H1 (cell line): ENCODE results near the gene ANXA1. TPM values are rescaled to one million over a fixed set of nuclear protein-coding genes. Genes with fewer than 3 reads are reported as not detected.
A peak's percentile ranks its signal among the peaks of the same experiment; 100 is the strongest.

Experiments used
- CTCF ChIA-PET: fragments of 300-600 bp; sonication (Branson Sonifier 250); formaldehyde crosslinking; loops from one replicate; lab custom pipeline; 2021; ENCODE audit not compliant: partially characterized antibody; lab: Charles Lee
- POLR2A ChIA-PET: fragments of 300-600 bp; sonication (Branson Sonifier 250); formaldehyde crosslinking; loops from one replicate; lab custom pipeline; 2021; ENCODE audit warnings: inconsistent platforms; ENCODE audit not compliant: partially characterized antibody; lab: Charles Lee
- DNase-seq, 2 experiments: peaks; one replicate each; pipeline versions ENCODE4 v3.0.0 to v3.0.0-alpha.2; 2010 to 2022; ENCODE audit warnings: low spot score in 2 of 2, low read depth in 1 of 2, mixed read lengths in 1 of 2
- FAIRE-seq: peaks from 2 replicates; lab custom pipeline; 2011; peaks lifted over from hg19 to GRCh38; lab: Jason Lieb, UNC
- H2AFZ ChIP-seq: 2 replicates; pipeline ENCODE4 v1.8.1; 2012; ENCODE audit warnings: low read length, inconsistent platforms
- H2AK5ac ChIP-seq: 2 replicates; pipeline ENCODE4 v1.6.1; 2013; ENCODE audit warnings: low read depth, low read length
- H2BK120ac ChIP-seq: replicated peaks from 2 replicates; pipeline ENCODE3; 2013; ENCODE audit warnings: low read depth, low read length, inconsistent platforms
- H2BK12ac ChIP-seq: 2 replicates; pipeline ENCODE4 v1.6.1; 2013; ENCODE audit warnings: low read depth, low read length
- H2BK15ac ChIP-seq: 2 replicates; pipeline ENCODE4 v1.6.1; 2013; ENCODE audit warnings: low read length
- H2BK20ac ChIP-seq: 2 replicates; pipeline ENCODE4 v1.6.1; 2013; ENCODE audit warnings: low read length
- H2BK5ac ChIP-seq: 2 replicates; pipeline ENCODE4 v1.6.1; 2013; ENCODE audit warnings: low read depth, low read length
- H3K14ac ChIP-seq: 2 replicates; pipeline ENCODE4 v1.6.1; 2013; ENCODE audit warnings: inconsistent platforms; ENCODE audit not compliant: insufficient read length
- H3K18ac ChIP-seq: 2 replicates; pipeline ENCODE4 v1.6.1; 2013; ENCODE audit warnings: low read length; ENCODE audit errors: extremely low read depth
- H3K23ac ChIP-seq: 2 replicates; pipeline ENCODE4 v1.6.1; 2013; ENCODE audit warnings: inconsistent platforms; ENCODE audit not compliant: insufficient read length
- H3K23me2 ChIP-seq: 2 replicates; pipeline ENCODE4 v1.6.1; 2013; ENCODE audit warnings: low read depth, low read length
- H3K27ac ChIP-seq: 2 replicates; pipeline ENCODE4 v1.6.1; 2011; ENCODE audit warnings: low read depth, low read length, inconsistent platforms
- H3K27me3 ChIP-seq, 4 experiments: replicated peaks in 1 of 4; 1 replicate in 1 of 4; 2 replicates in 3 of 4; pipeline versions ENCODE4 v1.6.1 to v1.8.1; 2011 to 2013; ENCODE audit warnings: low read length in 3 of 4, mild to moderate bottlenecking in 3 of 4, inconsistent platforms in 2 of 4, mixed read lengths in 2 of 4, moderate library complexity in 1 of 4; ENCODE audit not compliant: control insufficient read depth in 3 of 4, insufficient read depth in 3 of 4; ENCODE audit errors: extremely low read depth in 1 of 4
- H3K36me3 ChIP-seq, 4 experiments: 2 replicates each; pipeline versions ENCODE4 v1.6.1 to v1.8.1; 2011 to 2013; ENCODE audit warnings: mild to moderate bottlenecking in 4 of 4, low read length in 3 of 4, moderate library complexity in 2 of 4, control low read depth in 1 of 4, inconsistent platforms in 1 of 4; ENCODE audit not compliant: insufficient read depth in 4 of 4, control insufficient read depth in 2 of 4
- H3K4ac ChIP-seq: replicated peaks from 2 replicates; pipeline ENCODE3; 2013; ENCODE audit warnings: low read length, low read depth, mixed read lengths, inconsistent platforms; ENCODE audit not compliant: insufficient read length
- H3K4me1 ChIP-seq, 4 experiments: replicated peaks in 1 of 4; 1 replicate in 1 of 4; 2 replicates in 3 of 4; pipeline versions ENCODE4 v1.6.1 to v1.8.1; 2011 to 2013; ENCODE audit warnings: low read length in 3 of 4, inconsistent platforms in 2 of 4, mixed read lengths in 1 of 4; ENCODE audit not compliant: insufficient read depth in 4 of 4, control insufficient read depth in 3 of 4
- H3K4me2 ChIP-seq, 2 experiments: 2 replicates each; pipeline versions ENCODE4 v1.6.1 to v1.8.1; 2011 to 2013; ENCODE audit warnings: low read depth in 2 of 2, low read length in 2 of 2, control low read depth in 1 of 2, inconsistent platforms in 1 of 2, mild to moderate bottlenecking in 1 of 2; ENCODE audit not compliant: insufficient read depth in 1 of 2
- H3K4me3 ChIP-seq, 4 experiments: fragments of 200-600, 300-600 bp in 1 of 4; sonication (generic), shearing (Covaris generic), sonication (Bioruptor Twin) in 1 of 4; 2 replicates each; pipeline versions ENCODE4 v1.5.1 to v1.8.1; 2011 to 2016; ENCODE audit warnings: low read length in 4 of 4, low read depth in 3 of 4, control low read depth in 2 of 4, inconsistent platforms in 2 of 4, mild to moderate bottlenecking in 2 of 4, mixed read lengths in 1 of 4, moderate library complexity in 1 of 4; ENCODE audit not compliant: insufficient read depth in 2 of 4; ENCODE audit errors: extremely low read depth in 1 of 4
- H3K56ac ChIP-seq: replicated peaks from 2 replicates; pipeline ENCODE3; 2013; ENCODE audit warnings: low read depth, mild to moderate bottlenecking, mixed read lengths, low read length, inconsistent platforms; ENCODE audit not compliant: insufficient read length
- H3K79me1 ChIP-seq: 2 replicates; pipeline ENCODE4 v1.6.1; 2013; ENCODE audit warnings: low read depth, low read length, control low read depth
- H3K79me2 ChIP-seq, 2 experiments: 2 replicates each; pipeline versions ENCODE4 v1.6.1 to v1.8.1; 2012 to 2013; ENCODE audit warnings: low read length in 2 of 2, mild to moderate bottlenecking in 2 of 2, inconsistent platforms in 1 of 2; ENCODE audit not compliant: insufficient read depth in 2 of 2, control insufficient read depth in 1 of 2
- H3K9ac ChIP-seq, 4 experiments: replicated peaks in 1 of 4; 1 replicate in 1 of 4; 2 replicates in 3 of 4; pipeline versions ENCODE4 v1.6.1 to v1.8.1; 2011 to 2013; ENCODE audit warnings: low read depth in 3 of 4, low read length in 3 of 4, control low read depth in 2 of 4, mild to moderate bottlenecking in 2 of 4, moderate library complexity in 2 of 4, inconsistent platforms in 1 of 4; ENCODE audit errors: extremely low read depth in 1 of 4
- H3K9me3 ChIP-seq, 2 experiments: 2 replicates each; pipeline versions ENCODE4 v1.6.1 to v1.8.1; 2012 to 2013; ENCODE audit warnings: mild to moderate bottlenecking in 2 of 2, moderate library complexity in 2 of 2, control low read depth in 1 of 2, inconsistent platforms in 1 of 2, low read depth in 1 of 2, low read length in 1 of 2, mixed read lengths in 1 of 2; ENCODE audit not compliant: insufficient read depth in 2 of 2
- H4K20me1 ChIP-seq, 2 experiments: replicated peaks in 1 of 2; 2 replicates each; pipeline versions ENCODE3 to v1.8.1; 2011 to 2013; ENCODE audit warnings: inconsistent platforms in 2 of 2, low read length in 2 of 2, mild to moderate bottlenecking in 1 of 2; ENCODE audit not compliant: insufficient read depth in 2 of 2, control insufficient read depth in 1 of 2
- H4K5ac ChIP-seq: 2 replicates; pipeline ENCODE4 v1.6.1; 2013; ENCODE audit warnings: low read length, low read depth, mixed read lengths, inconsistent platforms; ENCODE audit not compliant: insufficient read length
- H4K8ac ChIP-seq: 2 replicates; pipeline ENCODE4 v1.8.0; 2013; ENCODE audit warnings: mild to moderate bottlenecking, moderate library complexity, low read length, inconsistent platforms; ENCODE audit not compliant: insufficient read depth; ENCODE audit errors: extremely low read depth
- H4K91ac ChIP-seq: replicated peaks from 2 replicates; pipeline ENCODE3; 2013; ENCODE audit warnings: low read length, mixed read lengths, inconsistent platforms; ENCODE audit not compliant: insufficient read length
- ASH2L ChIP-seq: fragments of 200-600, 300-600 bp; sonication (generic); IDR thresholded peaks from one replicate; pipeline ENCODE4 v1.7.1; 2017; ENCODE audit warnings: low read length
- CREB1 ChIP-seq: IDR thresholded peaks from 2 replicates; pipeline ENCODE4 v1.6.1; 2012; ENCODE audit warnings: inconsistent platforms
- EGR1 ChIP-seq: IDR thresholded peaks from 2 replicates; pipeline ENCODE4 v1.6.1; 2011; ENCODE audit warnings: low read depth, low read length, borderline replicate concordance
- FOSL1 ChIP-seq: IDR thresholded peaks from 2 replicates; pipeline ENCODE4 v1.6.1; 2011; ENCODE audit warnings: mild to moderate bottlenecking, low read depth, low read length, moderate library complexity; ENCODE audit not compliant: insufficient read depth
- GABPA ChIP-seq: IDR thresholded peaks from 2 replicates; pipeline ENCODE4 v1.6.1; 2011; ENCODE audit warnings: mild to moderate bottlenecking, low read length, moderate library complexity, borderline replicate concordance; ENCODE audit not compliant: insufficient read depth
- HDAC2 ChIP-seq, 2 experiments: fragments of 300-600 bp in 1 of 2; sonication (generic) in 1 of 2; IDR thresholded peaks; 2 replicates each; pipeline ENCODE4 v1.6.1; 2011 to 2012; ENCODE audit warnings: low read depth in 2 of 2, low read length in 2 of 2, mild to moderate bottlenecking in 2 of 2, moderate library complexity in 2 of 2, borderline replicate concordance in 1 of 2, inconsistent platforms in 1 of 2
- MAFK ChIP-seq: IDR thresholded peaks from 2 replicates; pipeline ENCODE4 v1.6.1; 2012; ENCODE audit warnings: low read depth, mild to moderate bottlenecking, improper control_type of control experiment, low read length
- POLR2AphosphoS5 ChIP-seq: IDR thresholded peaks from 2 replicates; pipeline ENCODE4 v1.6.1; 2011; ENCODE audit warnings: low read depth, low read length
- SAP30 ChIP-seq: fragments of 300-600 bp; sonication (generic); IDR thresholded peaks from 2 replicates; pipeline ENCODE4 v1.7.1; 2012; ENCODE audit warnings: low read length, moderate library complexity, mild to moderate bottlenecking, inconsistent platforms; ENCODE audit not compliant: insufficient read depth, insufficient replicate concordance
- SIX5 ChIP-seq: IDR thresholded peaks from 2 replicates; pipeline ENCODE4 v1.6.1; 2011; ENCODE audit warnings: mild to moderate bottlenecking, low read depth, low read length
- SUZ12 ChIP-seq: fragments of 200-600 bp; sonication (generic); IDR thresholded peaks from 2 replicates; pipeline ENCODE4 v1.6.1; 2012; ENCODE audit warnings: mild to moderate bottlenecking, inconsistent platforms, low read length, moderate library complexity, mixed read lengths
- TBP ChIP-seq: IDR thresholded peaks from 2 replicates; pipeline ENCODE4 v1.6.1; 2011; ENCODE audit warnings: low read depth, low read length, improper control_type of control experiment
- TEAD4 ChIP-seq: IDR thresholded peaks from 2 replicates; pipeline ENCODE4 v1.6.1; 2012; ENCODE audit warnings: low read depth, low read length, inconsistent platforms, mixed read lengths
- polyA plus RNA-seq, 7 experiments: library from polyadenylated mRNA; depleted of rRNA in 3 of 7; stranded (reverse) in 5 of 7; unstranded in 2 of 7; fragments of >200 nt in 5 of 7; fragments of 200-250 nt in 2 of 7; gene quantifications; 1 replicate in 5 of 7; 2 replicates in 1 of 7; 4 replicates in 1 of 7; pipeline versions ENCODE4 v1.2.1 to v1.2.3, GENCODE V29; 2011 to 2013; ENCODE audit warnings: missing spikeins in 2 of 7, mixed read lengths in 2 of 7
- total RNA-seq: library from RNA; stranded (reverse); fragmentation: NEBNext Ultra II Directional; extraction: Animal tissue kit (Norgen Biotek cat#: 25700); gene quantifications from 2 replicates; pipeline ENCODE4 v1.2.1, GENCODE V29; 2021
- TF ChIP-seq, protein P1 (sequence below): IDR thresholded peaks from 2 replicates; pipeline ENCODE4 v1.6.1; 2012; ENCODE audit warnings: inconsistent platforms

ANXA1 gene
- total and polyA plus RNA-seq, 2 of the 8 experiments (the other 6 are each of a cell fraction or from before 2014, with no cell fraction given): 0.71 to 5.7 TPM

DNA sequence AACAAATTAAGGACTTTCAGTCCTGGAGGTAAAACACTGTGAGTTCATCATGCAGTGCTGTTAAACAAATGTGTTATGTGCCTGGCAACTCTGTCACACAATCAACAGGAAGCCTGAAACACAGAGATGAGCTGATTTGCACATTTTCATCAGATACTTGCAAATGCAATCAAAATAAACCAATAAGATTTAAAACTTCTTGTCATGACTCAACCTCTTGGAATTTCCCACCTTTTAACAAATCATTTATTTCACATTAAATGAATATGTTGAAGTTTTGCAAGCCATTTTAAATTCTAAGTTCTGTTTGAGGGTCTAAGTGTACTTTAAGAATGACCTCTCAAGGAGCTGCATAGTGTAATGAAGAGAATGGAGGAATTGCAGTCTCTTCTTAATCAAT lies 64.4 kb downstream of the ANXA1 start:
- H2BK15ac ChIP-seq: no peak overlapping the region
- peak overlapping the region; percentile 50; the same call in 1 of the 2 replicates for H3K27ac ChIP-seq
- no peaks in the 10 kb centered on the region for H3K27me3 ChIP-seq
- H2BK20ac ChIP-seq: peak overlapping the region; percentile 44; the same call in 1 of the 2 replicates
- H3K23me2 ChIP-seq: no peaks in the 10 kb centered on the region
- no peak overlapping the region for H3K56ac ChIP-seq
- peak overlapping the region; percentile 11; the same call in 1 of the 2 replicates for H2BK5ac ChIP-seq
- no peaks in the 10 kb centered on the region for H3K79me2 ChIP-seq
- no peak overlapping the region for H3K9ac ChIP-seq
- H2BK120ac ChIP-seq: peak overlapping the region; percentile 30
- TF ChIP-seq GABPA (no peak), SIX5 (no peak), ASH2L (no peak), EGR1 (no peak), CREB1 (no peak), SAP30 (no peak), HDAC2 (IDR thresholded peaks at IDR 0.05; ENCODE audit: borderline replicate concordance in 1 of 2, low read depth in 2 of 2, low read length in 2 of 2) (no peak), POLR2AphosphoS5 (no peak), FOSL1 (no peak), MAFK (no peak), TEAD4 (no peak), SUZ12 (no peak), TBP (no peak)
- TF ChIP-seq, protein P1, sequence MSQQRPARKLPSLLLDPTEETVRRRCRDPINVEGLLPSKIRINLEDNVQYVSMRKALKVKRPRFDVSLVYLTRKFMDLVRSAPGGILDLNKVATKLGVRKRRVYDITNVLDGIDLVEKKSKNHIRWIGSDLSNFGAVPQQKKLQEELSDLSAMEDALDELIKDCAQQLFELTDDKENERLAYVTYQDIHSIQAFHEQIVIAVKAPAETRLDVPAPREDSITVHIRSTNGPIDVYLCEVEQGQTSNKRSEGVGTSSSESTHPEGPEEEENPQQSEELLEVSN: no peak
- no peak overlapping the region for H3K23ac ChIP-seq
- H3K36me3 ChIP-seq: peaks cover 0 to 3% (median 0%) of the 10 kb centered on the region in 4 experiments; a peak in 3 of 8 replicates
- H4K5ac ChIP-seq: peak overlapping the region; percentile 50
- ChIA-PET POLR2A (no interaction called here), CTCF (interaction anchor here (1.5 to 4.7 kb wide), 2 partner anchors 15 to 350 kb away, joined by 3 to 26 read pairs; no protein-coding TSS in a partner anchor)
- peaks cover 11 to 14% of the 10 kb centered on the region in 2 experiments for H3K9me3 ChIP-seq
- H3K79me1 ChIP-seq: no peaks in the 10 kb centered on the region
- no peak overlapping the region for H3K4me3 ChIP-seq
- H2BK12ac ChIP-seq: no peak overlapping the region
- H3K4ac ChIP-seq: no peak overlapping the region
- H4K8ac ChIP-seq: no peak overlapping the region
- 0 out of 4 replicates have a peak overlapping the region, but pooled peaks of 1 of the 2 experiments have one; percentile 14 for H3K4me2 ChIP-seq
- DNase-seq (no peak), FAIRE-seq (no peak)
- no peaks in the 10 kb centered on the region for H4K20me1 ChIP-seq
- no peak overlapping the region for H4K91ac ChIP-seq
- no peak overlapping the region for H3K14ac ChIP-seq
- H3K4me1 ChIP-seq: peaks cover 0 to 21% (median 6%) of the 10 kb centered on the region in 4 experiments; a peak in 5 of 7 replicates
- H2AK5ac ChIP-seq: no peak overlapping the region
- peak overlapping the region; percentile 19; the same call in 1 of the 2 replicates for H3K18ac ChIP-seq
- H2AFZ ChIP-seq: no peak overlapping the region
